ENCODE results near the gene PTPRD.

PTPRD gene

GRCh38 chr9:8778356-8778755 is 1834.4 kb downstream of the PTPRD start:
- no peak for DNase-seq (ENCODE audit: low read depth)

- no peak for DNase-seq (ENCODE audit: low read depth)
Measured at GRCh38 chr9:8772302-8772701, 1840.5 kb downstream of the PTPRD start.

GRCh38 chr9:8769153-8769552 is 1843.6 kb downstream of the PTPRD start:
- no peak for DNase-seq (ENCODE audit: low read depth)

DNA sequence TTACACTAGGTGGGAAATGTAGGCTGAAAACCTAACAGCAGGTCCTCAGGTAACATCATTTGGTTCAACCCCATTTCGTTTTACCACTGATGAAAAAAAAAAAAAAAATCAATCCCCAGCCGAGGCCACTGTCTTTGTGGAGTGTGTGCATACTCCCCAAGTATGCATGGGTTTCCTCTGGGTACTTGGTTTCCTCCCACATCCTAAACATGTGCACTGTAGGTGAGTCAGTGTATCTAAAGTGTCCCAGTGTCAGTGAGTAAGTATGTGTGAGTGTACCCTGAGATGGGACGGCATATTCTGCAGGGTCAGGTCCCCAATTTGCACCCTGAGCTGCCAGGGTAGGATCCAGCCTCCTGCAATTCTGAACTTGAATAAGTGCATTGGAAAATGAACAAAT is 1846.7 kb downstream of the PTPRD start:
- DNase-seq (ENCODE audit: low read depth), result no peak

GRCh38 chr9:8764051-8764450 is 1848.8 kb downstream of the PTPRD start:
- no peak for DNase-seq (ENCODE audit: low read depth)

DNA sequence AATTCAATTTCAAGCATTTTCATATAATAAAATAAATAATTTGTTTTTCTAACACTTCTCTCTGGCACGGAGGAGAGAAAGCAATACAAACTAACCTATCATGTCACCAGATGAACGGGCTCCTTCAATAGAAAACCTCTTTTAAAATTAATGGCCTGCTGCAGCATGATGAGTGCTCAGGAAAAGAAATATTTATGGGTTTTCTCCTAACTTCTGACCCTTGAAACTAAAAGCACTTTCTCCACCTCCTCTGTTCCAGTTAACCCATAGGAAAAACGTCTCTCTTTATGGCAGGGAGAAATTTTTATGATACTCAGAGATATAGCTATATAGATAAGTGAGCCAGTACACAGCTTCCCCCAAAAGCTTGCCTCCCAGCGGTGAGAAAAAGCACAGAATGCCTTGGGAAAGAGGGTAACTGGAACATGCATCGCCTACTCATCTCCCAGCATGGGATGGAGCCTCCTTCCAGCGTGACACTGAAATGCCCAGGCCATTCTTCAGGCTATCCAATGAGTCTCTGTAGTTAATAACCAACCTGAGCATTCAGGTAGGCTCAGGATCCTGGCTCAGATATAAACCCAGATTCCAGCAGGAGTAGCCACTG is 1850.2 kb downstream of the PTPRD start:
- DNase-seq (ENCODE audit: low read depth), result no peak

DNA sequence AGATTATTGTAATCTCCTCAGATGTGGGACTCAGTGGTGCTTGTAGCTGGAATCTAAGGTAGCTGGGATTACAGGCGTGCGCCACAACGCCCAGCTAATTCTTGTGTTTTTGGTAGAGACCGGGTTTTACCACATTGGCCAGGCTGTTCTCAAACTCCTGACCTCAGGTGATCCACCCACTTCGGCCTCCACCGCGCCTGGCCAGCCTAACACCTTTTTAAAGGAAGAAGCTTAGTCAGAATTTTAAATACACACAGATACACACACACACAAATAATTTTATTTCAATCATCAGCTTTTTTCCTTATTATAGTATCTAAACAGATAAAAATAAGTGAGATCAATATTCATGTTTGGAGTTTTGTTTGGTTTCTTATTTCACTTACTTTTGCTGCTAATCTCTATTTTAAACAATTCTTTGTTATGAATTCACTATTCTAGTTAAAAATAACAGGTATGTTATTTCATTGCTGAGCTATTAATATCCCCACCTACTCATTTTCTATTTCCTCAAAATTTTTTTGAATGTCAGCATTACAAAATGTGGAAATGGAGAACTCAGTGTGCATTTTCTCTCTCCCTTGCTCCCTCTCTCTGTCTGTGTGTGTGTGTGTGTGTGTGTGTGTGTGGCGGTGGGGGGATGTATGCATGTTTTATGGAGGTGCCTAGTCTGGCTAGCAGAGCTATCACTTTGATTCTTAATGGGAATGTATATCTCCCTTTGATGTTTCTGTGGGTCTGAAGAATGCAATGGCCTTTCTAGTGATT is 1852.6 kb downstream of the PTPRD start:
- no peak for DNase-seq (ENCODE audit: low read depth)

GRCh38 chr9:8757881-8758280 is 1854.9 kb downstream of the PTPRD start:
- DNase-seq (ENCODE audit: low read depth), result no peak

- no peak for DNase-seq (ENCODE audit: low read depth)
Measured at GRCh38 chr9:8754751-8755150, 1858.1 kb downstream of the PTPRD start.

GRCh38 chr9:8751406-8751930 is 1861.3 kb downstream of the PTPRD start:
- no peak for DNase-seq (ENCODE audit: low read depth)

DNA sequence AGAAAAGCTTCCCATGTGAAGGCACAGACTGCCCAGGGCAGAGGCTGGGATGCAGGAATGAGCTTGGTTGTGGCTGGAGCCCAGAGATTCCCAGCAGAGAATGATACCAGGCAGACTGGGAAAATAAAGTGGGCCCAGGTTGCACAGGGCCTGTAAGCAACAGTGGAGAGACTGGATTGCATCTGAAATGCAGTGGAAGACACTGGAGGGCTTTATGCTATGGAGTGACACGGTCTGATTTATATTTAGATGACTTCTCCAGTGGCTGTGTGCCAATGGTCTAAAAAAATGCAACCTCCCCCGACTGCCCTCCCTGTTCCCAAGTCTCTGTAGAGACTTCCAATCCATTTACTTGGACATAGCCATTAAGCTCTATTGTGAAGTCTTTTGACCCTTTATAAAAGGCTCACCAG is 1862.2 kb downstream of the PTPRD start:
- no peak for DNase-seq (ENCODE audit: low read depth)

- no peak for DNase-seq (ENCODE audit: low read depth)
Measured at GRCh38 chr9:8745347-8745746, 1867.5 kb downstream of the PTPRD start.

- no peak for DNase-seq (ENCODE audit: low read depth)
Measured at GRCh38 chr9:8738945-8739344, 1873.9 kb downstream of the PTPRD start.

- DNase-seq (ENCODE audit: low read depth), result no peak
Measured at GRCh38 chr9:8736805-8737204, 1876.0 kb downstream of the PTPRD start.

- DNase-seq (ENCODE audit: low read depth), result no peak
Measured at GRCh38 chr9:8734760-8735159, 1878.0 kb downstream of the PTPRD start.

DNA sequence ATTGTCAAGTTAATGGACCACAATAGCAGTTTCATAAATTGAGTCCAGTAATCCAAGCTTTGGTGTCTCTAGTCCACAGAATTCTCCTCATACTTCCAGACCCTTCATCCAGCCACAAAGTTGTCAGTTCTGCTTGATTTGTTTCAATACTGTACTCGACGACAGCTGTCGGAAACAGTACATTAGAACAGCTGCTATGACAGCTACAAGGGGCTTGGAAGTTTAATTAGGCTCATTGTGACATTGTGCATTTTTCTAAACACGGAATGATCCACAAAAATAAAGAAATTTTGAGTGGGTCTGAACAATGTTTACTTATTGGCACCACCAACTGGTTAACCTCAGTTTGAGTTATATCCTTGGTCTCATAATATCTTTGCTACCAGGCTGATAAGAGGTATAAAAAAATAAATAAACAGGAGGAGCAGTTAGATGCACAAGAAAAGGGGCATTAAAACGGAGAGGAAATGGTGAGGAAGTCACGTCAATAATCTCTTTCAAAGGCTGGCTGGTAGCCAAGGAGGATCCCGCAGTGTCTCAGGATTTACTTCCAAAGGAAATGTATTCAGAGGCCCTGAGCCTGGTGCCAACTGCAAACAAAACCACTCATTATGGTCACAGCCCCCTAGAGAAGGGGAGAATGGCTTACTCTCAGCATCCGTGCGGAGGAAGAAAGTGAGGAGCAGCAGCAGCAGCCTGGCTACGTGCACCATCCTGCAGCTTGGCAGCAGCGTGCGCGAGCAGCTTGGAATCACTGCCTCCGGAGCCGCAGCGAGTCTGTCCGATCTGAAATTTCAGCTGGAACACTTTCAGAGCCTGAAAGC is 1879.5 kb downstream of the PTPRD start:
- no peak for DNase-seq (ENCODE audit: low read depth)

GRCh38 chr9:8732367-8733075 is 1880.3 kb downstream of the PTPRD start:
- DNase-seq (ENCODE audit: low read depth), result no peak

DNA sequence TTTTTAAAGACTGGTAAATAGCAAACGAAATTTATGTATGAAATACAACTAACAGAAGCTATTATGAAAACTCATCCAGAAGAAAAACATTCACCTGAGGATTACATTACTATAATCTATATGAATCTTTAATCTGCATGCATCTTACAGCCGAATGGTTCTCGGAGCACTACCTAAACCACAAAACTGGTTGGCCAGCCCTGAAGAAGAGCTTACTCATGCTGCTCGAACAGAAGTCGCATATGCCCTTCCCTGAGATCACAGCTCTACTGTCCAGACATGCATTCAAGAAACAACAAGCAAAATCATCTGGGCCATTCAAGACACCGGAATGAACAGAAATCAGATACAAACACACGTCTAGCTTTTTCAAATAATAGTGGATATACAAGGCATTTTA is 1882.2 kb downstream of the PTPRD start:
- DNase-seq (ENCODE audit: low read depth), result no peak

GRCh38 chr9:8728910-8729309 is 1883.9 kb downstream of the PTPRD start:
- DNase-seq (ENCODE audit: low read depth), result no peak

DNA sequence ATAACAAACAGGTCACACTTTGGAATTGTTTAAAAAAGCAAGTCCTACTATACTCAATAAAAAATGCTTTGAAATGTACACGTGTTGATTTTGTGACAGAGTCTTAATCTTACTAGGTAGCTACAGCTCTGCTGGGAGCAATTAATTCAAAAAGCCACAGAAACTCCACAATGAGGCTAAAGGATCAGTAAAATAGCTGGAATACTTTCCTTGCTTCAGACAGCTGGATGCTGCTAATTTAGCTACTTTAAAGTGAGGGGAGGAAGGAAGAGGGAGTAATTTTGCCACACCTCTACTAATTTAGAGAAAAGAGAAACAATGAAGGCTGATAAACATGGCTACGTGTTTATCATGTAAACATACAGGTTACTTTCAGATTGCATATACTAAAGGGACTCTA is 1885.6 kb downstream of the PTPRD start:
- DNase-seq (ENCODE audit: low read depth), result no peak

GRCh38 chr9:8726692-8727091 is 1886.1 kb downstream of the PTPRD start:
- DNase-seq (ENCODE audit: low read depth), result no peak

DNA sequence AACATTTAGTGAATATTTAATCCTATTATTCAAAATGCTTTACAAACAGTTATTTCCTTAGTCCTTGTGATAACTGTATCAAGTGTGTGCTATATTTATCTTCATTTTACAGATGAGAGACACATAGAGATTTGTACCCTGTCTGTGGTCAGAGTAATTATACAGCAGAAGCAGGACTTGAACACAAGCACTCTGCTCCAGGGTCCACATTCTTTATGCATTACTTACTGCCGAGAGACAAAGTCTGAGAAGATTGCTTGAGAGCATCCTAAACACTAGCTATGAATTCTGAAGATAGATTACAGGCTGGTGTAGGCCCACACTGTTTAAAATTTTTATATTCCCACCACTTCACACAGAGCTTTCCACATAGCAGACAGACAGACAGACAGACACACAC is 1887.2 kb downstream of the PTPRD start:
- no peak for DNase-seq (ENCODE audit: low read depth)

Measured in GM04504 (cell line).